PC-3 (cell line): ENCODE measurements around the gene STRBP.

Source experiments
- CTCF ChIP-seq: fragments of 300-600 bp; sonication (generic); conservative IDR thresholded peaks from 2 replicates; pipeline ENCODE4 v1.5.1; 2017; ENCODE audit warnings: antibody characterized with exemption, low read depth, mild to moderate bottlenecking, low read length
- EZH2 ChIP-seq: fragments of 300-600 bp; sonication (generic); IDR thresholded peaks from one replicate; pipeline ENCODE4 v1.6.1; 2017; ENCODE audit warnings: antibody characterized with exemption, mild to moderate bottlenecking, low read length; ENCODE audit not compliant: unreplicated experiment

- no peak for TF ChIP-seq CTCF
- no peak for TF ChIP-seq EZH2
Measured at GRCh38 chr9:123253204-123253603, 15.2 kb downstream of the STRBP start.
